RPMI8226 (cell line): Measurements from ENCODE around the gene IMP3.
"Not testable (repeated sequence)": the region's sequence is repeated elsewhere in the genome, so short reads cannot be mapped to it uniquely, and the experiment has no call there.

Experiments
- DNase-seq: peaks from one replicate; pipeline ENCODE4 v3.0.0-alpha.2; 2015

Gene IMP3

GRCh38 chr15:75649848-75650247, 9.8 kb upstream of the IMP3 start:
- no peak for DNase-seq

- DNase-seq = no peak
Observed at GRCh38 chr15:75649045-75649761, 9.2 kb upstream of the IMP3 start.

- DNase-seq = no peak
Observed at GRCh38 chr15:75648156-75649000, 8.4 kb upstream of the IMP3 start.

- DNase-seq = peak; percentile 81
Observed at GRCh38 chr15:75647370-75648155, 7.5 kb upstream of the IMP3 start, which contains the start of gene SNX33. SNX33 (plus strand) TSS chr15:75647912; CDS start chr15:75649103, 1,191 bp downstream.

- peak; percentile 34 for DNase-seq
Observed at GRCh38 chr15:75646944-75647364, 6.9 kb upstream of the IMP3 start.

- DNase-seq = no peak
Observed at GRCh38 chr15:75646112-75646943, 6.3 kb upstream of the IMP3 start.

- no peak for DNase-seq
Observed at GRCh38 chr15:75644376-75644775, 4.4 kb upstream of the IMP3 start.

- no peak for DNase-seq
Observed at GRCh38 chr15:75641603-75642002, 1.6 kb upstream of the IMP3 start.

GRCh38 chr15:75641179-75641503, 1.1 kb upstream of the IMP3 start:
- no peak for DNase-seq

- DNase-seq = peak; percentile 83
Observed at GRCh38 chr15:75640483-75641178, 607 bp upstream of the IMP3 start.

- no peak for DNase-seq
Observed at GRCh38 chr15:75639191-75639708, 774 bp downstream of the IMP3 start.

GRCh38 chr15:75637245-75638009, 2.6 kb downstream of the IMP3 start:
- DNase-seq = no peak

- DNase-seq = no peak
Observed at GRCh38 chr15:75636026-75636425, 4.0 kb downstream of the IMP3 start.

GRCh38 chr15:75633922-75634321, 6.1 kb downstream of the IMP3 start:
- DNase-seq = not testable (repeated sequence)

- DNase-seq = no peak
Observed at GRCh38 chr15:75631935-75632334, 8.1 kb downstream of the IMP3 start.

GRCh38 chr15:75625542-75626347, 14.3 kb downstream of the IMP3 start, which contains the start of gene SNUPN:
SNUPN (minus strand) TSS chr15:75625725; CDS start chr15:75621051, 4,674 bp downstream.
- DNase-seq = peak; percentile 99

- DNase-seq = no peak
Observed at GRCh38 chr15:75622505-75622904, 17.5 kb downstream of the IMP3 start.

GRCh38 chr15:75620841-75621391, 19.1 kb downstream of the IMP3 start:
- no peak for DNase-seq

- no peak for DNase-seq
Observed at GRCh38 chr15:75620058-75620820, 19.8 kb downstream of the IMP3 start.
